Measurements from ENCODE around the gene GABARAPL1. TPM values are rescaled to one million over a fixed set of nuclear protein-coding genes. Genes with fewer than 3 reads are reported as not detected.
A peak's percentile ranks its signal among the peaks of the same experiment; 100 is the strongest.
"Not testable (repeated sequence)": the region's sequence is repeated elsewhere in the genome, so short reads cannot be mapped to it uniquely, and the experiment has no call there.

Gene GABARAPL1
- total RNA-seq, 1 experiment from 2014 or later = 70.6 TPM

DNA sequence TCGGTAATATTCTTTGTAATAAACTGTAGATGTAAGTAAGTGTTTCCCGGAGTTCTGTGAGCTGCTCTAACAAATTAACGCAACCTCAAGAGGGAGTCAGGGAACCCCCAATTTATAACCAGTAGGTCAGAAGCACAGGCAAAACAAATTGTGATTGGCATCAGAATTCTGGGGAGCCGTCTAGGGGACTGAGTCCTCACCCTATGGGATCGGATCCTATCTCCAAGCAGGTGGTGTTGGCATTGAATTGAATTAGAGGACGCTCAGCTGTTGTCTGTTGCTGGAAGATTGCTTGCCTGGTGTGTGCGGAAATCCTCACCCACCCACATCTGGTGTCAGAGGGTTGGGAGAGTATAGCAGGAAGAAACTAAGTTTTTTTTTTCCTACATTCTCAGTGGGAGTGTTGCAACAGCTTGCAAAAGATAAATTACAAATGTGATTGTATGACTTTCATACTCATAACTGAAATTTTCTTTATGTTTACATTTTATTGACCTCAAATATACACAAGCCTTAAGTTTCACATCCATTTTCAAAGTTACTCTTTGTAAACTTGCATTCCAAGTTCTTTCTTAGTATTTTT lies 28.3 kb upstream of the GABARAPL1 start:
- TF ChIP-seq, protein P1, sequence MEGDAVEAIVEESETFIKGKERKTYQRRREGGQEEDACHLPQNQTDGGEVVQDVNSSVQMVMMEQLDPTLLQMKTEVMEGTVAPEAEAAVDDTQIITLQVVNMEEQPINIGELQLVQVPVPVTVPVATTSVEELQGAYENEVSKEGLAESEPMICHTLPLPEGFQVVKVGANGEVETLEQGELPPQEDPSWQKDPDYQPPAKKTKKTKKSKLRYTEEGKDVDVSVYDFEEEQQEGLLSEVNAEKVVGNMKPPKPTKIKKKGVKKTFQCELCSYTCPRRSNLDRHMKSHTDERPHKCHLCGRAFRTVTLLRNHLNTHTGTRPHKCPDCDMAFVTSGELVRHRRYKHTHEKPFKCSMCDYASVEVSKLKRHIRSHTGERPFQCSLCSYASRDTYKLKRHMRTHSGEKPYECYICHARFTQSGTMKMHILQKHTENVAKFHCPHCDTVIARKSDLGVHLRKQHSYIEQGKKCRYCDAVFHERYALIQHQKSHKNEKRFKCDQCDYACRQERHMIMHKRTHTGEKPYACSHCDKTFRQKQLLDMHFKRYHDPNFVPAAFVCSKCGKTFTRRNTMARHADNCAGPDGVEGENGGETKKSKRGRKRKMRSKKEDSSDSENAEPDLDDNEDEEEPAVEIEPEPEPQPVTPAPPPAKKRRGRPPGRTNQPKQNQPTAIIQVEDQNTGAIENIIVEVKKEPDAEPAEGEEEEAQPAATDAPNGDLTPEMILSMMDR (conservative IDR thresholded peaks at IDR 0.05; ENCODE audit: low read depth, low read length) = no peak
- no peak for TF ChIP-seq EZH2 (IDR thresholded peaks at IDR 0.05; ENCODE audit: borderline replicate concordance, low read depth, low read length, poor library complexity, severe bottlenecking)
- H3K27me3 ChIP-seq (replicated peaks; ENCODE audit: insufficient read depth, low read depth, low read length, poor library complexity) = no peaks in the 10 kb centered on the region
- H3K9me3 ChIP-seq (ENCODE audit: low read depth, low read length, poor library complexity, severe bottlenecking) = no peaks in the 10 kb centered on the region
- BruUV-seq (replicated peaks) = no TSS peak
- H3K4me1 ChIP-seq (ENCODE audit: insufficient read depth, low read length, poor library complexity, severe bottlenecking) = no peaks in the 10 kb centered on the region
- no peaks in the 10 kb centered on the region for H3K36me3 ChIP-seq (ENCODE audit: insufficient read depth, low read length, poor library complexity, severe bottlenecking)
- no peak overlapping the region for H3K4me3 ChIP-seq (ENCODE audit: low read depth, low read length, poor library complexity, severe bottlenecking)
- peak; percentile 26 for DNase-seq (ENCODE audit: low spot score)
- POLR2A ChIA-PET (ENCODE audit: low non-redundant PET) = no interaction called here
- intact Hi-C loops (cut with micrococcal nuclease; ENCODE audit: unreplicated experiment) = no loop called here
- no peak overlapping the region for H3K27ac ChIP-seq (ENCODE audit: low read depth, low read length, poor library complexity, severe bottlenecking)
- CTCF ChIA-PET = no interaction called here

DNA sequence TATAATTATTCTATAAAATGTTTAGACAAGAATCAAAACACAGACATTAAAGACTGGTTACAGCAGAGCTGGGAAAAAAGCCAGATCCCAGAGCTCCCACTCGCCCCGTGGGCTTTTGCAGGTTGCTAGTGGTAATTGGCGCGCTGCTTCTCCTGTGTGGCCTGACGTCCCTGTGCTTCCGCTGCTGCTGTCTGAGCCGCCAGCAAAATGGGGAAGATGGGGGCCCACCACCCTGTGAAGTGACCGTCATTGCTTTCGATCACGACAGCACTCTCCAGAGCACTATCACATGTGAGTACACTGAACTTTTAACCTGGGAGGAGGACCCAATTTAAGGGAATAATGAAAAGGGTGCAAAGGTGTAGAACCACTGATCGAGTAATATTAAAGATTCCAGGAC lies 26.4 kb upstream of the GABARAPL1 start:
- no TSS peak for BruUV-seq (replicated peaks)
- Histone ChIP-seq H3K36me3 (ENCODE audit: insufficient read depth, low read length, poor library complexity, severe bottlenecking) (no peaks in the 10 kb centered on the region), H3K27ac (ENCODE audit: low read depth, low read length, poor library complexity, severe bottlenecking) (no peak overlapping the region), H3K27me3 (replicated peaks; ENCODE audit: insufficient read depth, low read depth, low read length, poor library complexity) (no peaks in the 10 kb centered on the region), H3K4me3 (ENCODE audit: low read depth, low read length, poor library complexity, severe bottlenecking) (no peak overlapping the region), H3K9me3 (ENCODE audit: low read depth, low read length, poor library complexity, severe bottlenecking) (no peaks in the 10 kb centered on the region), H3K4me1 (ENCODE audit: insufficient read depth, low read length, poor library complexity, severe bottlenecking) (no peaks in the 10 kb centered on the region)
- intact Hi-C loops (cut with micrococcal nuclease; ENCODE audit: unreplicated experiment) = no loop called here
- DNase-seq (ENCODE audit: low spot score) = no peak
- TF ChIP-seq, protein P1 (conservative IDR thresholded peaks at IDR 0.05; ENCODE audit: low read depth, low read length) = no peak
- no peak for TF ChIP-seq EZH2 (IDR thresholded peaks at IDR 0.05; ENCODE audit: borderline replicate concordance, low read depth, low read length, poor library complexity, severe bottlenecking)
- ChIA-PET CTCF (no interaction called here), POLR2A (ENCODE audit: low non-redundant PET) (no interaction called here)

DNA sequence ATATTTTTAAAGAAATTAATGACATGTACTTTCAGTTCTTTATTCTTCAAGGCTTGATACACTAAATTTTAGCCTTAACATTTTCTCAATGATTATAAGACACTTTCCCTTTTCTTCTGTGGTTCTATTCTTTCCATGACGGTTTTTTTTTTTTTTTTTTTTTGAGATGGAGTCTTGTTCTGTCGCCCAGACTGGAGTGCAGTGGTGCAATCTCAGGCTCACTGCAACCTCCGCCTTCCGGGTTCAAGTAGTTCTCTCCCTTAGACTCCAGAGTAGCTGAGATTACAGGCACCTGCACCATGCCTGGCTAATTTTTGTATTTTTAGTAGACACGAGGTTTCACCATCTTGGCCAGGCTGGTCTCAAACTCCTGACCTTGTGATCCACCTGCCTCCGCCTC lies 25.7 kb upstream of the GABARAPL1 start:
- H3K27ac ChIP-seq (ENCODE audit: low read depth, low read length, poor library complexity, severe bottlenecking); H3K4me1 ChIP-seq (ENCODE audit: insufficient read depth, low read length, poor library complexity, severe bottlenecking); H3K9me3 ChIP-seq (ENCODE audit: low read depth, low read length, poor library complexity, severe bottlenecking); POLR2A ChIA-PET (ENCODE audit: low non-redundant PET); BruUV-seq (replicated peaks); H3K4me3 ChIP-seq (ENCODE audit: low read depth, low read length, poor library complexity, severe bottlenecking); intact Hi-C loops (cut with micrococcal nuclease; ENCODE audit: unreplicated experiment); H3K27me3 ChIP-seq (replicated peaks; ENCODE audit: insufficient read depth, low read depth, low read length, poor library complexity); CTCF ChIA-PET; H3K36me3 ChIP-seq (ENCODE audit: insufficient read depth, low read length, poor library complexity, severe bottlenecking); DNase-seq (ENCODE audit: low spot score): not testable (repeated sequence)

DNA sequence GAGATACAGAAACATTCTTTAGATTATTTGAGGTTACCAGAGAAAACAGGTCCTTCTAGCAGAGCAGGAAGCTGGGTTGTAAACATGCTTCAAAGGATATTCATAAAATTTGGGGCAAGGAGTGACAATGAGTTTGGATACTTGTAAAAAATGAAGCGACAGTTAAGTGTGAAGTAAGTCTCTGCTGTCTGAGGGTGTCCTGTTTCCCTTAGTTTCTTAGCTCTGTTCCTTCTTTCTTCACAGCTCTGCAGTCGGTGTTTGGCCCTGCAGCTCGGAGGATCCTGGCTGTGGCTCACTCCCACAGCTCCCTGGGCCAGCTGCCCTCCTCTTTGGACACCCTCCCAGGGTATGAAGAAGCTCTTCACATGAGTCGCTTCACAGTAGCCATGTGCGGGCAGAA lies 23.0 kb upstream of the GABARAPL1 start:
- Histone ChIP-seq H3K27ac (ENCODE audit: low read depth, low read length, poor library complexity, severe bottlenecking) (no peak overlapping the region), H3K4me1 (ENCODE audit: insufficient read depth, low read length, poor library complexity, severe bottlenecking) (no peaks in the 10 kb centered on the region), H3K9me3 (ENCODE audit: low read depth, low read length, poor library complexity, severe bottlenecking) (no peaks in the 10 kb centered on the region), H3K27me3 (replicated peaks; ENCODE audit: insufficient read depth, low read depth, low read length, poor library complexity) (no peaks in the 10 kb centered on the region), H3K4me3 (ENCODE audit: low read depth, low read length, poor library complexity, severe bottlenecking) (no peak overlapping the region), H3K36me3 (ENCODE audit: insufficient read depth, low read length, poor library complexity, severe bottlenecking) (no peaks in the 10 kb centered on the region)
- intact Hi-C loops (cut with micrococcal nuclease; ENCODE audit: unreplicated experiment) = loop anchor here (1.0 kb wide), 1 partner anchor 36 kb away; no protein-coding TSS in a partner anchor
- no peak for TF ChIP-seq EZH2 (IDR thresholded peaks at IDR 0.05; ENCODE audit: borderline replicate concordance, low read depth, low read length, poor library complexity, severe bottlenecking)
- TF ChIP-seq, protein P1 (conservative IDR thresholded peaks at IDR 0.05; ENCODE audit: low read depth, low read length) = no peak
- no peak for DNase-seq (ENCODE audit: low spot score)
- CTCF ChIA-PET = interaction anchor here (0.6 to 1.4 kb wide), 4 partner anchors 36 to 452 kb away, joined by 3 to 5 read pairs (median 4); no protein-coding TSS in a partner anchor
- no TSS peak for BruUV-seq (replicated peaks)
- POLR2A ChIA-PET (ENCODE audit: low non-redundant PET) = no interaction called here

All from A673 (cell line).